ENCODE results near the gene TMEM244.
"Not testable (repeated sequence)": the region's sequence is repeated elsewhere in the genome, so short reads cannot be mapped to it uniquely, and the experiment has no call there.

TMEM244 gene

GRCh38 chr6:129860908-129861665 is at the start of gene TMEM244:
Gene TMEM244, minus strand, starts transcription at chr6:129861315. Its CDS starts 127 bp downstream, at chr6:129861188.
- DNase-seq = no peak

GRCh38 chr6:129908858-129909257 is 47.7 kb upstream of the TMEM244 start:
- DNase-seq = no peak

GRCh38 chr6:129908356-129908755 is 47.2 kb upstream of the TMEM244 start:
- no peak for DNase-seq

- DNase-seq = no peak
These were observed 45.5 kb upstream of the TMEM244 start for GRCh38 chr6:129906515-129907077.

- DNase-seq = no peak
These were observed 42.0 kb upstream of the TMEM244 start for GRCh38 chr6:129903082-129903481.

GRCh38 chr6:129902681-129903080 is 41.6 kb upstream of the TMEM244 start:
- DNase-seq = no peak

- DNase-seq = no peak
These were observed 40.8 kb upstream of the TMEM244 start for GRCh38 chr6:129901910-129902309.

- DNase-seq = no peak
These were observed 34.6 kb upstream of the TMEM244 start for GRCh38 chr6:129895692-129896091.

GRCh38 chr6:129894921-129895320 is 33.8 kb upstream of the TMEM244 start:
- no peak for DNase-seq

- DNase-seq = no peak
These were observed 32.5 kb upstream of the TMEM244 start for GRCh38 chr6:129893640-129894039.

- DNase-seq = no peak
These were observed 29.6 kb upstream of the TMEM244 start for GRCh38 chr6:129890701-129891100.

- no peak for DNase-seq
These were observed 29.0 kb upstream of the TMEM244 start for GRCh38 chr6:129890164-129890563.

- no peak for DNase-seq
These were observed 28.5 kb upstream of the TMEM244 start for GRCh38 chr6:129889580-129889979.

GRCh38 chr6:129886401-129887155 is 25.5 kb upstream of the TMEM244 start:
- DNase-seq = no peak

- DNase-seq = no peak
These were observed 23.1 kb upstream of the TMEM244 start for GRCh38 chr6:129884211-129884610.

GRCh38 chr6:129882510-129883023 is 21.5 kb upstream of the TMEM244 start:
- DNase-seq = no peak

- DNase-seq = not testable (repeated sequence)
These were observed 16.8 kb upstream of the TMEM244 start for GRCh38 chr6:129877894-129878293.

GRCh38 chr6:129875610-129876520 is 14.8 kb upstream of the TMEM244 start:
- no peak for DNase-seq

- no peak for DNase-seq
These were observed 13.7 kb upstream of the TMEM244 start for GRCh38 chr6:129874837-129875236.

GRCh38 chr6:129872586-129872985 is 11.5 kb upstream of the TMEM244 start:
- no peak for DNase-seq

GRCh38 chr6:129871221-129871620 is 10.1 kb upstream of the TMEM244 start:
- DNase-seq = no peak

GRCh38 chr6:129867403-129867802 is 6.3 kb upstream of the TMEM244 start:
- DNase-seq = no peak

GRCh38 chr6:129866688-129867087 is 5.6 kb upstream of the TMEM244 start:
- DNase-seq = no peak
